Activated CD4-positive, alpha-beta memory T cell treated with anti-CD3 and anti-CD28 coated beads for 36 hours (primary cell): ENCODE measurements around the gene MGP. TPM values are rescaled to one million over a fixed set of nuclear protein-coding genes. Genes with fewer than 3 reads are reported as not detected.

Experiments used
- CTCF ChIA-PET: fragments of 350-600 bp; sonication (Branson Sonifier 250); formaldehyde crosslinking; loops from one replicate; lab custom pipeline; 2021; ENCODE audit warnings: antibody characterized with exemption, inconsistent platforms; lab: Charles Lee
- POLR2A ChIA-PET: fragments of 350-600 bp; sonication (Branson Sonifier 250); formaldehyde crosslinking; loops from one replicate; lab custom pipeline; 2021; ENCODE audit warnings: antibody characterized with exemption; lab: Charles Lee
- DNase-seq: peaks from one replicate; pipeline ENCODE4 v3.0.0-alpha.2; 2020
- H3K27ac Mint-ChIP-seq: one replicate; pipeline ENCODE4 v1.8.0; 2021; ENCODE audit warnings: mixed read lengths
- H3K27me3 Mint-ChIP-seq: one replicate; pipeline ENCODE4 v1.8.0; 2021; ENCODE audit warnings: mixed read lengths
- H3K36me3 Mint-ChIP-seq: one replicate; pipeline ENCODE4 v1.8.0; 2021; ENCODE audit warnings: mixed read lengths
- H3K4me1 Mint-ChIP-seq: one replicate; pipeline ENCODE4 v1.8.0; 2021; ENCODE audit warnings: low read depth, mixed read lengths
- H3K4me3 Mint-ChIP-seq: one replicate; pipeline ENCODE4 v1.8.0; 2021; ENCODE audit warnings: mild to moderate bottlenecking, mixed read lengths
- H3K9me3 Mint-ChIP-seq: one replicate; pipeline ENCODE4 v1.8.0; 2021; ENCODE audit warnings: mixed read lengths
- intact Hi-C: fragments of 100-400 bp; cut with micrococcal nuclease; formaldehyde crosslinking; loops from one replicate; pipeline ENCODE4 v1.15.1; 2023
- total RNA-seq, 2 experiments: library from RNA; stranded (reverse); gene quantifications; one replicate each; pipeline ENCODE4 v1.2.3, GENCODE V29; 2021

The MGP gene
- total RNA-seq, 2 experiments from 2014 or later = not detected

DNA sequence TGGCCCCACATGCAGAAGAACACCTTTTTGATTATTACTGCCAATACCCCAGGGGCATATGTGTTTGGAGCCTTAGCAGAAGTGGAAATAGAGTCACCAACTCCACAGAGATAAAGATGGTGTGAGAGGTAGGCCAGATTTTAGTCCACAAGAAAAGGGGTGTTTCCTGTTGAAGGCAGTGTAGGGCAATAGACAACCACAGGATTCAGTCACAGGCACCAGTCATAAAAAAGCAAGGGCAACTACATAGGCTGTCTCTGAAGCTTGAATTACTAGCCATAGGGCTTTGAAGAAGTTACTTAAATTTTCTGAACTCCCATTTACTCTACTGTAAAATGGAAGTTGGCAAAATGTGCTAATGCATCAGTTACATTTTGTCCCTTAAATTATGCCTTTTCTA lies 33.8 kb upstream of the MGP start:
- no peaks in the 10 kb centered on the region for H3K9me3 Mint-ChIP-seq
- CTCF ChIA-PET = no interaction called here
- H3K27me3 Mint-ChIP-seq = no peaks in the 10 kb centered on the region
- POLR2A ChIA-PET = interaction anchor here (1.1 kb wide), 1 partner anchor 9 kb away, joined by 4 read pairs; no protein-coding TSS in a partner anchor
- no peak overlapping the region for H3K4me3 Mint-ChIP-seq
- H3K27ac Mint-ChIP-seq = no peak overlapping the region
- intact Hi-C loops = no loop called here
- DNase-seq = no peak
- peaks cover 14% of the 10 kb centered on the region for H3K4me1 Mint-ChIP-seq
- H3K36me3 Mint-ChIP-seq = peaks cover 34% of the 10 kb centered on the region

DNA sequence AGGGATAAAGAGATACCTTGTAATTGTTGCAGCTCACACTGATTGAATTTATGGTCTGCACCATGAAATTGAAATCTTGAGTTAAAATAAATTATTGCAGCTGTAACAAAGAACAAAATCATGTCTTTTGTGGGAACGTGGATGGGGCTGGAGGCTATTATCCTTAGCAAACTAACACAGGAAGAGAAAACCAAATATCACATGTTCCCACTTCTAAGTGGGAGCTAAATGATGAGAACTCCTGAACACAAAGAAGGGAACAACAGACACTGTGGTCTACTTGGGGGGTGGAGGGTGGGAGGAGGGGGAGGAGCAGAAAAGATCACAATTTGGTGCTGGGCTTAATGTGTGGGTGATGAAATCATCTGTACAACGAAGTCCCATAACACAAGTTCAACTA lies 30.1 kb upstream of the MGP start:
- POLR2A ChIA-PET = no interaction called here
- H3K27ac Mint-ChIP-seq = no peak overlapping the region
- no peaks in the 10 kb centered on the region for H3K27me3 Mint-ChIP-seq
- CTCF ChIA-PET = interaction anchor here (1.1 kb wide), 1 partner anchor 78 kb away, joined by 3 read pairs; no protein-coding TSS in a partner anchor
- no peak overlapping the region for H3K4me3 Mint-ChIP-seq
- DNase-seq = no peak
- no peaks in the 10 kb centered on the region for H3K9me3 Mint-ChIP-seq
- intact Hi-C loops = no loop called here
- H3K36me3 Mint-ChIP-seq = peaks cover 49% of the 10 kb centered on the region
- peaks cover 14% of the 10 kb centered on the region for H3K4me1 Mint-ChIP-seq

DNA sequence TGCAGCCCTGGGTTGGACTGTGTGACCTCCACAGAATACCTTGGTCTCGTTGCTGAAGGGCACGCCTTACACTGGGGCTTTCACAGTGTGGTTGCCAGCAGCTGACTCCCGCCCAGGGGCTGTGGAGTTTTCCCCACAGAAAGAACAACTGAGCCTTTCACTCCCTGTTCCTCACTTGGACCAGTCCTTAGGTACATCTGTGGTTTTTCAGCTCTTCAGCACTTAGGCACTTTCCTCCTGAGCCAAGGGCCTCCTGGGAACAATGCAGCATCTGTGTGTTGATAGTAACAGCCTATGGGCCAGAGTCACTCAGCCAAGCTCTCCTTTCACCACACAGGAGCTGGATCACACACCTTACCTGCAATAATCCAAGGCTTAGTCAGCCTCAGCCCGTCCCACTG lies 27.7 kb upstream of the MGP start:
- H3K27ac Mint-ChIP-seq = no peak overlapping the region
- H3K4me1 Mint-ChIP-seq = peaks cover 24% of the 10 kb centered on the region
- DNase-seq = no peak
- no peaks in the 10 kb centered on the region for H3K27me3 Mint-ChIP-seq
- ChIA-PET CTCF (interaction anchor here (0.8 kb wide), 1 partner anchor 23 kb away, joined by 3 read pairs; no protein-coding TSS in a partner anchor), POLR2A (no interaction called here)
- intact Hi-C loops = no loop called here
- H3K4me3 Mint-ChIP-seq = no peak overlapping the region
- no peaks in the 10 kb centered on the region for H3K9me3 Mint-ChIP-seq
- H3K36me3 Mint-ChIP-seq = peaks cover 41% of the 10 kb centered on the region

- H3K4me1 Mint-ChIP-seq = peaks cover 34% of the 10 kb centered on the region
- no peak for DNase-seq
- peaks cover 33% of the 10 kb centered on the region for H3K36me3 Mint-ChIP-seq
- no peaks in the 10 kb centered on the region for H3K27me3 Mint-ChIP-seq
- CTCF ChIA-PET = interaction anchor here (0.6 to 1.2 kb wide), 5 partner anchors 27 to 84 kb away, joined by 3 to 5 read pairs (median 3); partner anchors contain the start of gene ERP27
- no peaks in the 10 kb centered on the region for H3K9me3 Mint-ChIP-seq
- H3K27ac Mint-ChIP-seq = peak overlapping the region; percentile 90
- POLR2A ChIA-PET = interaction anchor here (0.9 to 1.3 kb wide), 5 partner anchors 9 to 108 kb away, joined by 3 to 6 read pairs (median 4); partner anchors contain the start of gene WBP11
- intact Hi-C loops = no loop called here
- H3K4me3 Mint-ChIP-seq = no peak overlapping the region
Measured at GRCh38 chr12:14911131-14911530, 25.5 kb upstream of the MGP start.

- Mint-ChIP-seq H3K4me1 (peaks cover 37% of the 10 kb centered on the region), H3K27me3 (no peaks in the 10 kb centered on the region), H3K27ac (peak overlapping the region; percentile 90), H3K36me3 (peaks cover 31% of the 10 kb centered on the region), H3K4me3 (peak overlapping the region; percentile 28), H3K9me3 (no peaks in the 10 kb centered on the region)
- intact Hi-C loops = loop anchor here (1.0 kb wide), 6 partner anchors 38 to 139 kb away; partner anchors contain the start of genes ARHGDIB, C12orf60 and WBP11
- ChIA-PET CTCF (interaction anchor here (0.6 to 1.4 kb wide), 6 partner anchors 28 to 107 kb away, joined by 3 to 5 read pairs (median 4); partner anchors contain the start of genes C12orf60, ERP27 and WBP11), POLR2A (interaction anchor here (0.9 to 1.3 kb wide), 5 partner anchors 10 to 108 kb away, joined by 3 to 6 read pairs (median 4); partner anchors contain the start of gene WBP11)
- DNase-seq = peak; percentile 67
Measured at GRCh38 chr12:14910090-14910915, 24.6 kb upstream of the MGP start.

GRCh38 chr12:14907953-14908352 lies 22.3 kb upstream of the MGP start:
- peaks cover 41% of the 10 kb centered on the region for H3K4me1 Mint-ChIP-seq
- peaks cover 15% of the 10 kb centered on the region for H3K36me3 Mint-ChIP-seq
- POLR2A ChIA-PET = no interaction called here

DNA sequence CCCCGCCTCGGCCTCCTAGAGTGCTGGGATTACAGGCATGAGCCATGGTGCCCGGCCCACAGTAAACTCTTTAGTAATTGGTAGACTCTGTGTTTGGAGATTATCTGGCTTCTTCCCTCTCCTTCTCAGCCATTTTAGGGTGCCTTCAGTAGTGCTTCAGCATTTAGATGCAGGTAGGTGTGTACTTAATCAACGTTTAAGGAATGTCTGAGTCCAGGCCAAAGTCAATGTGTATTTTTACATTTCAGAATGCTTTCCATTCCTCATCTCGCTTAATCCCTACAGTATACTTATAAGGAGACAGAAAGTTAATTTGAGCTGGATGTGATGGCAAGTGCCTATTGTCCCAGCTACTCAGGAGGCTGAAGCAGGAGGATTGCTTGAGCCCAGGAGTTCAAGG lies 20.5 kb upstream of the MGP start:
- POLR2A ChIA-PET = no interaction called here
- H3K27me3 Mint-ChIP-seq = no peaks in the 10 kb centered on the region
- DNase-seq = no peak
- H3K4me1 Mint-ChIP-seq = peaks cover 39% of the 10 kb centered on the region
- H3K4me3 Mint-ChIP-seq = no peak overlapping the region
- peaks cover 9% of the 10 kb centered on the region for H3K36me3 Mint-ChIP-seq
- CTCF ChIA-PET = no interaction called here
- no peak overlapping the region for H3K27ac Mint-ChIP-seq
- intact Hi-C loops = no loop called here
- no peaks in the 10 kb centered on the region for H3K9me3 Mint-ChIP-seq

More at GRCh38 chr12:14907953-14908352, 22.3 kb upstream of the MGP start:
- no peak overlapping the region for H3K4me3 Mint-ChIP-seq
- no peaks in the 10 kb centered on the region for H3K9me3 Mint-ChIP-seq
- no peak overlapping the region for H3K27ac Mint-ChIP-seq
- intact Hi-C loops = no loop called here
- no peaks in the 10 kb centered on the region for H3K27me3 Mint-ChIP-seq
- DNase-seq = peak; percentile 11
- CTCF ChIA-PET = no interaction called here

DNA sequence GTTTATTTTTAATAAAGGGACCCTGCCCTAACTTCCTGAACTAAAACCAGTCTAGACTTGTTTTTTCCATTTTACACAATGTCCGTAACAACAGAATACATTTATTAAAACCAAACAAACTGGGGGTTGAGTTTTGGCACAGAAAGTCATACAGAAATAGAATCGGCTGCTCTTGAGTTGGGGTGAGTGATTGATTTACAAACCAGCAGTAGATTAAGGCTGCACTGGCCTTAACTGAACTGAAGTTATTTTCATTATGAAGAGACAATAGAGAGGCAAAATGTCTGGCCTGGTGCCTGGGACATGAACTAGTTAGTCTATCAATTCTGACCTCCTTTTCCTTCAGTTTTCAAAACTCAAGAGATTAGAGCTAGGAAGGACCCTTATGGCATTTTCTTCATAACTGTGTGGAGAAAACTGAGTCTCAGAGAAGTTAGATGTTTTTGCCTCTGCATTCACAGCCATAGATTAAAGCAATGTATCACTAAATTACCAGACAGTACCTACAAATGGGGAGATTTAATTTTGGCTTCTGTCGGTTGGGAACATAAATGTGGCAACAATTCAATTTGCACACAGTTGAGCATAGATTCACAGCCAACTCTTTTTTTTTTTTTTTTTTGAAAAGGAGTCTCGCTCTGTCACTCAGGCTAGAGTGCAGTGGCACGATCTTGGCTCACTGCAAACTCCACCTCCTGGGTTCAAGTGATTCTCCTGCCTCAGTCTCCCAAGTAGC lies 19.8 kb upstream of the MGP start:
- intact Hi-C loops = no loop called here
- Mint-ChIP-seq H3K9me3 (no peaks in the 10 kb centered on the region), H3K27me3 (no peaks in the 10 kb centered on the region), H3K4me3 (no peak overlapping the region), H3K27ac (no peak overlapping the region), H3K36me3 (peaks cover 9% of the 10 kb centered on the region), H3K4me1 (peaks cover 32% of the 10 kb centered on the region)
- no peak for DNase-seq
- CTCF ChIA-PET = no interaction called here
- POLR2A ChIA-PET = no interaction called here

DNA sequence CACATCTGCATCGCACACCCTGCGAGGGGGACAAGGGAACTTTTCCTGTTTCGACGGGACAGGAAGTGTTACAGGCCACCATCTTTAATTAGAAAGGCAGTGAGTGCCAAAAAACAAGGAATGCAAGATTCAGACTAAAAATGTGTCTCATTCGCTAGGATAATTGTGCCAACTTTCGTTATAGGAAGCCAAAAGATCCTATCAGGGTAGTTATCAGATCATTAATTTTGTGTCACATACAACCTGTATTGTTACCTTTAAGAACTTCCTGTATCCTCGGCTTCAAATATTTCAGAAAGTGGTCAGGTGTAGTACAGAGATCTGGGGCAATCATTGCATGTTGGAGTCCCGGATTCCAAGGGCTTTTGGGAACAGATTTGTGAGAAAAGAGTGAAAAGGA lies 19.2 kb upstream of the MGP start:
- Mint-ChIP-seq H3K4me3 (no peak overlapping the region), H3K27me3 (no peaks in the 10 kb centered on the region), H3K9me3 (no peaks in the 10 kb centered on the region), H3K4me1 (peaks cover 26% of the 10 kb centered on the region), H3K36me3 (peaks cover 7% of the 10 kb centered on the region), H3K27ac (no peak overlapping the region)
- DNase-seq = no peak
- intact Hi-C loops = no loop called here
- ChIA-PET CTCF (no interaction called here), POLR2A (no interaction called here)

- Mint-ChIP-seq H3K36me3 (peaks cover 7% of the 10 kb centered on the region), H3K27me3 (no peaks in the 10 kb centered on the region), H3K27ac (no peak overlapping the region), H3K9me3 (no peaks in the 10 kb centered on the region), H3K4me1 (peaks cover 20% of the 10 kb centered on the region), H3K4me3 (no peak overlapping the region)
- ChIA-PET CTCF (no interaction called here), POLR2A (no interaction called here)
- intact Hi-C loops = no loop called here
- no peak for DNase-seq
Measured at GRCh38 chr12:14903386-14904098, 17.9 kb upstream of the MGP start.

GRCh38 chr12:14902465-14902864 lies 16.8 kb upstream of the MGP start:
- Mint-ChIP-seq H3K27ac (no peak overlapping the region), H3K4me3 (no peak overlapping the region), H3K27me3 (no peaks in the 10 kb centered on the region), H3K4me1 (peaks cover 9% of the 10 kb centered on the region), H3K9me3 (no peaks in the 10 kb centered on the region), H3K36me3 (peaks cover under 1% of the 10 kb centered on the region)
- no peak for DNase-seq
- ChIA-PET POLR2A (interaction anchor here (0.8 kb wide), 1 partner anchor 658 kb away, joined by 4 read pairs; no protein-coding TSS in a partner anchor), CTCF (interaction anchor here (2.2 kb wide), 1 partner anchor 10 kb away, joined by 6 read pairs; no protein-coding TSS in a partner anchor)
- intact Hi-C loops = no loop called here
